Mucosa of descending colon (tissue), 3 donors: ENCODE measurements around the gene NPAT. TPM values are rescaled to one million over a fixed set of nuclear protein-coding genes. Genes with fewer than 3 reads are reported as not detected.

Experiments
- ATAC-seq: fragments of 200-7000 bp; cut with Tn5 transposase; one replicate; pipeline ENCODE4 v1.9.1; 2020; ENCODE audit warnings: mild to moderate bottlenecking, moderate library complexity
- DNase-seq, 3 donors: peaks; one replicate each; pipeline ENCODE4 v3.0.0-alpha.2; 2020
- H3K36me3 ChIP-seq: fragments of 200-600 bp; one replicate; pipeline ENCODE4 v1.8.0; 2021; ENCODE audit warnings: low read depth, mild to moderate bottlenecking
- H3K4me1 ChIP-seq: fragments of 200-600 bp; one replicate; pipeline ENCODE4 v1.8.0; 2021; ENCODE audit warnings: low read depth, mild to moderate bottlenecking
- H3K4me3 ChIP-seq: fragments of 200-600 bp; one replicate; pipeline ENCODE4 v1.8.0; 2021; ENCODE audit warnings: mild to moderate bottlenecking
- H3K9me3 ChIP-seq: fragments of 200-600 bp; one replicate; pipeline ENCODE4 v1.8.0; 2021; ENCODE audit warnings: mild to moderate bottlenecking
- intact Hi-C, 2 donors: fragments of 100-400 bp; cut with DNase I in 1 of 2; cut with micrococcal nuclease in 1 of 2; formaldehyde crosslinking; loops; one replicate each; pipeline versions ENCODE4 v1.11.0 to v1.11.1; 2022; cut with DNase I, micrococcal nuclease
- total RNA-seq, 3 donors: library from RNA; stranded (reverse); fragmentation: NEBNext Ultra II Directional in 2 of 3; extraction: Animal tissue kit (Norgen Biotek cat#: 25700) in 2 of 3; gene quantifications; one replicate each; pipeline versions ENCODE4 v1.2.1 to v1.2.4, GENCODE V29; 2021 to 2023
- TF ChIP-seq, protein P1 (sequence below): fragments of 200-600 bp; IDR thresholded peaks from one replicate; pipeline ENCODE4 v1.8.0; 2022; ENCODE audit warnings: antibody characterized with exemption, mild to moderate bottlenecking
- donor health status: DM: no; HTN: no; CAD: no; lungs with moderate emphysema.
- donor health status: DM: no; HTN: no; CAD: no.
- donor health status: DM: no; HTN: yes; CAD: no.

NPAT gene
- total RNA-seq, 3 donors from 2014 or later = 11.1 to 15.8 (median 14.7) TPM

DNA sequence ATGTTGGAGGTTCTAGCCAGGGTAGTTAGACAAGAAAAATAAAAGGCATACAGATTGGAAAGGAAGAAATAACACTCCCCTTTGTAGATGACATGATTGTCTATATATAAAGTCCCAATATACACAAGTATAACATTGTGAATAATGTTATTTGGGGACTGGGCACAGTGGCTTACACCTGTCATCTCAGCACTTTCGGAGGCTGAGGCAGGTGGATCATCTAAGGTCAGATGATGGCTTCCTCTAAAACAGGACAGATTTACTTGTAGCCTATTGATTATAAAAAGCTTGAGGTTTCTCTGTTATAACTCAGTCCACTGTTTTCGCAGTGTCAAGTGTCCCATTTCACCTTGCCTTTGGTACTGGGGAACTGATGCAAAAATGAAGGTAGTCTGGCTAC, 20.0 kb upstream of the NPAT start:
- DNase-seq (no peak), ATAC-seq (no peak)
- TF ChIP-seq, protein P1, sequence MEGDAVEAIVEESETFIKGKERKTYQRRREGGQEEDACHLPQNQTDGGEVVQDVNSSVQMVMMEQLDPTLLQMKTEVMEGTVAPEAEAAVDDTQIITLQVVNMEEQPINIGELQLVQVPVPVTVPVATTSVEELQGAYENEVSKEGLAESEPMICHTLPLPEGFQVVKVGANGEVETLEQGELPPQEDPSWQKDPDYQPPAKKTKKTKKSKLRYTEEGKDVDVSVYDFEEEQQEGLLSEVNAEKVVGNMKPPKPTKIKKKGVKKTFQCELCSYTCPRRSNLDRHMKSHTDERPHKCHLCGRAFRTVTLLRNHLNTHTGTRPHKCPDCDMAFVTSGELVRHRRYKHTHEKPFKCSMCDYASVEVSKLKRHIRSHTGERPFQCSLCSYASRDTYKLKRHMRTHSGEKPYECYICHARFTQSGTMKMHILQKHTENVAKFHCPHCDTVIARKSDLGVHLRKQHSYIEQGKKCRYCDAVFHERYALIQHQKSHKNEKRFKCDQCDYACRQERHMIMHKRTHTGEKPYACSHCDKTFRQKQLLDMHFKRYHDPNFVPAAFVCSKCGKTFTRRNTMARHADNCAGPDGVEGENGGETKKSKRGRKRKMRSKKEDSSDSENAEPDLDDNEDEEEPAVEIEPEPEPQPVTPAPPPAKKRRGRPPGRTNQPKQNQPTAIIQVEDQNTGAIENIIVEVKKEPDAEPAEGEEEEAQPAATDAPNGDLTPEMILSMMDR = no peak
- intact Hi-C loops = no loop called here
- Histone ChIP-seq H3K4me3 (no peak overlapping the region), H3K9me3 (no peaks in the 10 kb centered on the region), H3K36me3 (no peaks in the 10 kb centered on the region), H3K4me1 (no peaks in the 10 kb centered on the region)

DNA sequence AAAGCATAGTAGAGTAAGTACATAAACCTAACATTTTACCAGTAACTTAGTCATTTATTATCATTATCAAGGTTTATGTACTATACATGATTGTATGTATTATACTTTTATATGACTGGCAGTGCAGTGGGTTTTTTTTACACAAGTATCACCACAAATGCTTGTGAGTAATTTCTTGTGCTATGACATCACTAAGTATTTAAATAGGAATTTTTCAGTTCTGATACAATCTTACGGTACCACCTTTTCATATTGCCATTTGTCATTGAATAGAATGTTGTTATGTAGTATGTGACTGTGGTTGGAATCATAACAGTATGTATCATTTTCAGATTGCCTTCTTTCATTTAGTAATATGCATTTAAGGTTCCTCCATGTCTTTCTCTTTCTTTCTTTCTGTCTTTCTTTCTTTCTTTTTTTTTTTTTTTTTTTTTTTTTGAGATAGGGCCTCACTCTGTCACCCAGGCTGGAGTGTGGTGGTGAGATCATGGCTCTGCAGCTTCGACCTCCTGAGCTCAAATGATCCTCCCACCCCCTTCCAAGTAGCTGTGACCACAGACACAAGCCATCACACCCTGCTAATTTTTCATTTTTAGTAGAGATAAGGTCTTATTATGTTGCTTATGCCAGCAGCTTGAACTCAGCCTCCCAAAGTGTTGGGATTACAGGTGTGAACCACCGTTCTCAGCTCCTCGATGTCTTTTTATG, 19.0 kb upstream of the NPAT start:
- intact Hi-C loops = no loop called here
- DNase-seq (no peak), ATAC-seq (no peak)
- Histone ChIP-seq H3K36me3 (no peaks in the 10 kb centered on the region), H3K4me1 (no peaks in the 10 kb centered on the region), H3K9me3 (no peaks in the 10 kb centered on the region), H3K4me3 (no peak overlapping the region)
- TF ChIP-seq, protein P1 = no peak

DNA sequence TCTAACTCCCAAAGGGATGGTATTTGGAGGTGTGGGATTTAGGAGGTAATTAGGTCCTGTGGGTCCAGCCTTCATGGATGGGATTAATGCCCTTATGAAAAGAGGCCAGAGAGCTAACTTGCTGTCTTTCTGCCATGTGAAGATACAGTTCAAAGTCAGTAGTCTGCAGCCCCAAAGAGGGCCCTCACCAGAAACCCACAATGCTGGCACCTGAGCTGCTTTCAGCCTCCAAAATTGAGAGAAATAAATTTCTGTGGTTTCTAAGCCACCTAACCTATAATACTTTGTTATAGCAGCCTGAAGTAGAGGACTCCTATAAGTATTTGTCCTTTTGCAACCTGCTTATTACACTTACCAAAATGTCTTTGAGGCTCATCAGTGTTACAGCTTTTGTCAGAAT, 16.6 kb upstream of the NPAT start:
- intact Hi-C loops = no loop called here
- no peak overlapping the region for H3K4me3 ChIP-seq
- no peaks in the 10 kb centered on the region for H3K36me3 ChIP-seq

DNA sequence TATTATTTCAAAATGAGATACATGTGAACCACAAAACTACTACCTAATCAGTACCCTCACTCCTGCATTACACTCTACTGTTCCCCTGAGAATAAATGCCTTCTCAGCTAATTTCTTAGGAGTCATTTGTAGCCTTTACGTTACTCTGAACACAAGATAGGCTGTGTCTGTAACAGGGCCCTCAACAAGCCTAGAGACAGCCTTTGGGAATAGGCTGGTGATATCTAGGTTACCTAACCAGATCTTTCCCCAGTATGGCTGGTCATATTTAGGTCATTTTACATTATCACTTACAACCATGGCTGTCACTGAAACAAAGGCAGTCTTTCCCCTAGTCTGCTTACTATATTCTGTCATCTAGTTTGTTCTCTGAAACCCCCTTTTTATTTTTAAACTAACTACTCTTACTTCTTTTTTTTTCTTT, 14.6 kb upstream of the NPAT start:
- Histone ChIP-seq H3K4me3 (no peak overlapping the region), H3K9me3 (no peaks in the 10 kb centered on the region), H3K36me3 (no peaks in the 10 kb centered on the region), H3K4me1 (peaks cover 6% of the 10 kb centered on the region)
- DNase-seq = no peak
- intact Hi-C loops = no loop called here
- TF ChIP-seq, protein P1 = no peak
- no peak for ATAC-seq

More for the DNA sequence above, 16.6 kb upstream of the NPAT start:
- no peak for ATAC-seq
- TF ChIP-seq, protein P1 = no peak
- Histone ChIP-seq H3K9me3 (no peaks in the 10 kb centered on the region), H3K4me1 (peaks cover 6% of the 10 kb centered on the region)
- DNase-seq = no peak

DNA sequence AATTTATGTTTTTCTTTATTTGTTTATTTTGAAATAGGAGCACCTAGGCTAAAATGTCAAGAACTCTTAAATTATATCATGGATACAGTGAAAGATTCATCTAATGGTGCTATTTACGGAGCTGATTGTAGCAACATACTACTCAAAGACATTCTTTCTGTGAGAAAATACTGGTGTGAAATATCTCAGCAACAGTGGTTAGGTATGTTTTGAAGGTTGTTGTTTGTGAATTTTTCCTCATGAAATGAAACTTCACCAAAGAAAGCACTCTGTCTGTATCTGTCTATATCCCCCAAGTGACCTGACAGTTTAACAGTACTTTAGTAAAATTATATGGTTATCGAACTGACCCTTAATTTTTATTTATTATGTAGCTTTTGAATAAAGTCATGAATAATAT, 13.2 kb upstream of the NPAT start:
- DNase-seq = no peak
- no peaks in the 10 kb centered on the region for H3K36me3 ChIP-seq
- peaks cover 6% of the 10 kb centered on the region for H3K4me1 ChIP-seq
- TF ChIP-seq, protein P1 = no peak
- H3K9me3 ChIP-seq = no peaks in the 10 kb centered on the region
- H3K4me3 ChIP-seq = no peak overlapping the region
- intact Hi-C loops = no loop called here
- ATAC-seq = no peak

DNA sequence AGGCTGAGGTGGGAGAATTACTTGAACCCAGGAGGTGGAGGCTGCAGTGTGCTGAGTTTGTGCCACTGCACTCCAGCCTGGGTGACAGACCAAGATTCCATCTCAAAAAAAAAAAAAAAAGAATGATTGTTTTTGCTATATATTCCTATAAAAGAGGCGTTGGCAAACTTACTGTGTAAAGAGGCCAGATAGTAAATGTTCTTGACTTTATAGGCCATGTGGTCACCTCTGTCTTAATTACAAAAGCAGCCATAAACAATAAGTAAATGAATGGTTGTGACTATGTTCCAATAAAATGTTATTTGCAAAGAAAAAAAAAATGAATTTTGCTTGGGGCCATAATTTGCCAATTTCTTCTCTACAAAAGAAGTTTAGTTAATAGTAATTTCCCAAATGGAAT, 12.8 kb upstream of the NPAT start:
- TF ChIP-seq, protein P1 = no peak
- Histone ChIP-seq H3K4me1 (peaks cover 6% of the 10 kb centered on the region), H3K4me3 (no peak overlapping the region), H3K9me3 (no peaks in the 10 kb centered on the region), H3K36me3 (no peaks in the 10 kb centered on the region)
- ATAC-seq (peak; percentile 67), DNase-seq (no peak)
- intact Hi-C loops = no loop called here
